ENCODE measurements around the gene SNURF.
"Not testable (repeated sequence)": the region's sequence is repeated elsewhere in the genome, so short reads cannot be mapped to it uniquely, and the experiment has no call there.

The SNURF gene

GRCh38 chr15:24933716-24934115, 21.1 kb upstream of the SNURF start:
- TF ChIP-seq, protein P1, sequence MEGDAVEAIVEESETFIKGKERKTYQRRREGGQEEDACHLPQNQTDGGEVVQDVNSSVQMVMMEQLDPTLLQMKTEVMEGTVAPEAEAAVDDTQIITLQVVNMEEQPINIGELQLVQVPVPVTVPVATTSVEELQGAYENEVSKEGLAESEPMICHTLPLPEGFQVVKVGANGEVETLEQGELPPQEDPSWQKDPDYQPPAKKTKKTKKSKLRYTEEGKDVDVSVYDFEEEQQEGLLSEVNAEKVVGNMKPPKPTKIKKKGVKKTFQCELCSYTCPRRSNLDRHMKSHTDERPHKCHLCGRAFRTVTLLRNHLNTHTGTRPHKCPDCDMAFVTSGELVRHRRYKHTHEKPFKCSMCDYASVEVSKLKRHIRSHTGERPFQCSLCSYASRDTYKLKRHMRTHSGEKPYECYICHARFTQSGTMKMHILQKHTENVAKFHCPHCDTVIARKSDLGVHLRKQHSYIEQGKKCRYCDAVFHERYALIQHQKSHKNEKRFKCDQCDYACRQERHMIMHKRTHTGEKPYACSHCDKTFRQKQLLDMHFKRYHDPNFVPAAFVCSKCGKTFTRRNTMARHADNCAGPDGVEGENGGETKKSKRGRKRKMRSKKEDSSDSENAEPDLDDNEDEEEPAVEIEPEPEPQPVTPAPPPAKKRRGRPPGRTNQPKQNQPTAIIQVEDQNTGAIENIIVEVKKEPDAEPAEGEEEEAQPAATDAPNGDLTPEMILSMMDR (IDR thresholded peaks at IDR 0.05; ENCODE audit: low read depth, low read length): no peak
- no peak overlapping the region for H3K4me3 ChIP-seq (replicated peaks in 1 of 2; ENCODE audit: low read depth in 2 of 2, low read length in 2 of 2)
- no peak for DNase-seq (ENCODE audit: low read depth in 2 of 2)

- not testable (repeated sequence) for DNase-seq (ENCODE audit: low read depth in 2 of 2); H3K4me3 ChIP-seq (replicated peaks in 1 of 2; ENCODE audit: low read depth in 2 of 2, low read length in 2 of 2)
These were observed 16.6 kb upstream of the SNURF start for GRCh38 chr15:24938224-24938623.

GRCh38 chr15:24940236-24940635, 14.6 kb upstream of the SNURF start:
- TF ChIP-seq, protein P1 (IDR thresholded peaks at IDR 0.05; ENCODE audit: low read depth, low read length): no peak
- H3K4me3 ChIP-seq (replicated peaks in 1 of 2; ENCODE audit: low read depth in 2 of 2, low read length in 2 of 2): no peak overlapping the region
- DNase-seq (ENCODE audit: low read depth in 2 of 2): no peak

DNA sequence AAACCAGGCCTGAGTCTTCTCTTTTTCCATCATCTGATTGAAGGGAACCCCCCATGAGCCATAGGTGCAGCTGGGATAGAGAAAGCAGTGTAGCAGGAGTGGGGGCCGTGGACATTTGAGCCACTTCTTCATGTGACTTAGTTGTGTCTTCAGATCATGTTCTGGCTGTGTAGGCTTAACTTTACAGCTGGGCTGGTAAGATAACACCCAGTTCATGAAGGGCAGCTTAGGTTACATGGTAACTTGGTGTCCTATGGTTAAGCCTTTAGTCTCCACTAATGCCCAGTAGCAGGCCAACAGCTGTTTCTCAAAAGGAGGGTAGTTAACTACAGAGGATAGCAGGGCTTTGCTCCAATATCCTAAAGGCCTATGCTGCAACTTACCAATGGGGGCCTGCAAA, 11.4 kb upstream of the SNURF start:
- TF ChIP-seq, protein P1 (IDR thresholded peaks at IDR 0.05; ENCODE audit: low read depth, low read length): no peak
- DNase-seq (ENCODE audit: low read depth in 2 of 2): no peak
- no peak overlapping the region for H3K4me3 ChIP-seq (replicated peaks in 1 of 2; ENCODE audit: low read depth in 2 of 2, low read length in 2 of 2)

DNA sequence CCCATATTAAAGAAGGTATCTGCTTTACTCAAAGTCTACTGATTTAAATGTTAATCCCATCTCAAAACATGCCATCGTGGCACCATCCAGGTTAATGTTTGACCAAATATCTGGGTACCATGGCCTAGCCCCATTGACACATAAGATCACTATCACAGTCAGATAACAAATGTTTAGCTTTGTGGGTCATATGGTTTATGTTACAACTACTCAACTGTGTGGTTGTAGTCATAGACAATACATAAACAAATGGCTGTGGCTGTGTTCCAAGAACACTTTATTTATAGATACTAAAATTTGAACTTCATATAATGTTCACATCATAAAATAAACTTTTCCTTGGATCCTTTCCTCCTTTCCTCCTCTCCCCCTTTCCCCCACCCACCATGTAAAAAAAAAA, 9.8 kb upstream of the SNURF start:
- DNase-seq (ENCODE audit: low read depth in 2 of 2): no peak

GRCh38 chr15:24945711-24946110, 9.1 kb upstream of the SNURF start:
- no peak overlapping the region for H3K4me3 ChIP-seq (replicated peaks in 1 of 2; ENCODE audit: low read depth in 2 of 2, low read length in 2 of 2)
- DNase-seq (ENCODE audit: low read depth in 2 of 2): no peak
- TF ChIP-seq, protein P1 (IDR thresholded peaks at IDR 0.05; ENCODE audit: low read depth, low read length): no peak

More for the DNA sequence above, 9.8 kb upstream of the SNURF start:
- TF ChIP-seq, protein P1 (IDR thresholded peaks at IDR 0.05; ENCODE audit: low read depth, low read length): no peak
- H3K4me3 ChIP-seq (replicated peaks in 1 of 2; ENCODE audit: low read depth in 2 of 2, low read length in 2 of 2): no peak overlapping the region

DNA sequence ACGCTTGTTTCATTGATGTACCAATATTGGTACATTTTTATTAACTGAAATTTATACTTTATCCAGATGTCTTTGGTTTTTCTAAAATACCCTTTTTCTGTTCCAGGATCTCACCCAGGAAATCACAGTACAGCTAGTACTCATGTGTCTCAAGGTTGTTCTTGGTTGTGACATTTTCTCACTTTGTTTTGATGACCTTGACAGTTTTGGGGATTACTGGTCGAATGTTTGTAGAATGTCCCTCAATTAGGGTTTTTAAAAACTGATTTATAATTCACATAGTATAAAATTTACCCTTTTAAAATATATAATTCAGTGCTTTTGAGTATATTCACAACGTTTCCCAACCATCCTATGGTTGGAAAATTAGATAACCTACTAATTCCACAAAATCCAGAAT, 6.3 kb upstream of the SNURF start:
- no peak for DNase-seq (ENCODE audit: low read depth in 2 of 2)
- TF ChIP-seq, protein P1 (IDR thresholded peaks at IDR 0.05; ENCODE audit: low read depth, low read length): no peak

More for the DNA sequence above, 6.3 kb upstream of the SNURF start:
- no peak overlapping the region for H3K4me3 ChIP-seq (replicated peaks in 1 of 2; ENCODE audit: low read depth in 2 of 2, low read length in 2 of 2)
